K562 (cell line): ENCODE measurements around the gene GYG2. TPM values are rescaled to one million over a fixed set of nuclear protein-coding genes. Genes with fewer than 3 reads are reported as not detected.

ENCODE experiments used
- ATAC-seq: fragments of 200-7000 bp; cut with Tn5 transposase; 3 replicates; pipeline ENCODE4 v1.9.1; 2020; ENCODE audit warnings: moderate library complexity
- BruUV-seq: library from RNA; stranded (reverse); fragments of 400-500 nt; replicated peaks from 2 replicates; lab custom pipeline; 2021; lab: Mats Ljungman, UMichigan
- CTCF ChIA-PET: fragments of 300-600 bp; formaldehyde crosslinking; extraction: SDS; loops from one replicate; lab custom pipeline; 2021; ENCODE audit warnings: low intra/inter-chr PET ratio; lab: Yijun Ruan, JAX
- POLR2A ChIA-PET: fragments of 300-600, 350-650 bp; sonication (Branson Sonifier 250); formaldehyde crosslinking; extraction: SDS; loops from one replicate; lab custom pipeline; 2021; ENCODE audit warnings: antibody characterized with exemption, inconsistent platforms; lab: Yijun Ruan, JAX
- DNase-seq, 4 experiments: peaks; one replicate each; pipeline versions ENCODE4 v3.0.0 to v3.0.0-alpha.2; 2011 to 2018; ENCODE audit warnings: low spot score in 3 of 4, mixed read lengths in 3 of 4; ENCODE audit errors: extremely low read depth in 1 of 4
- FAIRE-seq: peaks from 2 replicates; lab custom pipeline; 2011; peaks lifted over from hg19 to GRCh38; lab: Jason Lieb, UNC
- H2AFZ ChIP-seq: 2 replicates; pipeline ENCODE4 v1.6.0; 2011; ENCODE audit warnings: low read depth, low read length, control low read depth, inconsistent platforms
- H3K27ac ChIP-seq: fragments of 200-600 bp; 3 replicates; pipeline ENCODE4 v1.8.0; 2011; ENCODE audit warnings: low read depth, mild to moderate bottlenecking, control low read depth, inconsistent platforms, low read length, moderate library complexity, mixed read lengths; ENCODE audit errors: extremely low read depth
- H3K27me3 ChIP-seq, 2 experiments: fragments of 300-600 bp in 1 of 2; 2 replicates in 1 of 2; 3 replicates in 1 of 2; pipeline versions ENCODE4 v1.6.0 to v1.8.0; 2011; ENCODE audit warnings: inconsistent platforms in 2 of 2, low read length in 2 of 2, mild to moderate bottlenecking in 1 of 2, mixed read lengths in 1 of 2, moderate library complexity in 1 of 2; ENCODE audit not compliant: control insufficient read depth in 2 of 2, insufficient read depth in 2 of 2
- H3K36me3 ChIP-seq: fragments of 300-600 bp; 3 replicates; pipeline ENCODE4 v1.8.0; 2011; ENCODE audit warnings: mild to moderate bottlenecking, low read length, inconsistent platforms; ENCODE audit not compliant: control insufficient read depth, insufficient read depth
- H3K4me1 ChIP-seq, 2 experiments: fragments of 200-600 bp in 1 of 2; replicated peaks in 1 of 2; 2 replicates in 1 of 2; 3 replicates in 1 of 2; pipeline versions ENCODE4 v1.5.1 to v1.8.0; 2011; ENCODE audit warnings: inconsistent platforms in 2 of 2, low read length in 2 of 2, mild to moderate bottlenecking in 1 of 2, mixed read lengths in 1 of 2, moderate library complexity in 1 of 2; ENCODE audit not compliant: control insufficient read depth in 2 of 2, insufficient read depth in 2 of 2
- H3K4me2 ChIP-seq: 2 replicates; pipeline ENCODE4 v1.6.1; 2011; ENCODE audit warnings: low read length, control low read depth, inconsistent platforms, mixed read lengths; ENCODE audit not compliant: insufficient read depth
- H3K4me3 ChIP-seq: fragments of 200-600 bp; sonication (generic), shearing (Covaris generic); 2 replicates; pipeline ENCODE4 v1.5.1; 2016; ENCODE audit warnings: control low read depth, inconsistent platforms
- H3K79me2 ChIP-seq: fragments of 200-600 bp; 3 replicates; pipeline ENCODE4 v1.8.0; 2011; ENCODE audit warnings: low read length, inconsistent platforms; ENCODE audit not compliant: control insufficient read depth, insufficient read depth
- H3K9ac ChIP-seq, 2 experiments: 2 replicates each; pipeline versions ENCODE4 v1.6.0 to v1.6.1; 2011; ENCODE audit warnings: low read depth in 2 of 2, low read length in 2 of 2, control low read depth in 1 of 2, inconsistent platforms in 1 of 2, mild to moderate bottlenecking in 1 of 2, mixed read lengths in 1 of 2; ENCODE audit not compliant: insufficient read depth in 1 of 2
- H3K9me1 ChIP-seq: one replicate; pipeline ENCODE4 v1.6.0; 2011; ENCODE audit warnings: inconsistent platforms, mild to moderate bottlenecking, low read length, moderate library complexity; ENCODE audit not compliant: control insufficient read depth, insufficient read depth
- H3K9me3 ChIP-seq: replicated peaks from 2 replicates; pipeline ENCODE4 v1.5.1; 2011; ENCODE audit warnings: low read depth, low read length, inconsistent platforms; ENCODE audit not compliant: control insufficient read depth, insufficient read depth
- H4K20me1 ChIP-seq: replicated peaks from 2 replicates; pipeline ENCODE4 v1.6.1; 2011; ENCODE audit warnings: low read length, inconsistent platforms, mixed read lengths; ENCODE audit not compliant: control insufficient read depth, insufficient read depth
- FIP1L1 ChIP-seq: fragments of 200-400 bp; formaldehyde crosslinking; IDR thresholded peaks from 2 replicates; pipeline ENCODE4 v1.6.1; 2018; ENCODE audit warnings: mild to moderate bottlenecking, low read depth, low read length; ENCODE audit not compliant: poor library complexity, severe bottlenecking
- FOXJ2 ChIP-seq: fragments of 200-800 bp; sonication (Bioruptor generic); IDR thresholded peaks from 2 replicates; pipeline ENCODE4 v1.6.1; 2016; ENCODE audit warnings: missing genetic modification characterization, missing compliant biosample characterization
- HNRNPH1 ChIP-seq: fragments of 200-400 bp; formaldehyde crosslinking; optimal IDR thresholded peaks from 2 replicates; pipeline ENCODE3; 2017; ENCODE audit warnings: low read depth, mild to moderate bottlenecking, low read length, moderate library complexity
- MAFK ChIP-seq: IDR thresholded peaks from 2 replicates; pipeline ENCODE4 v1.6.1; 2011; ENCODE audit warnings: low read length, improper control_type of control experiment
- NFRKB ChIP-seq: fragments of 450-650 bp; IDR thresholded peaks from 2 replicates; pipeline ENCODE4 v1.6.1; 2016; ENCODE audit warnings: low read depth
- PHB2 ChIP-seq: fragments of 450-650 bp; IDR thresholded peaks from 2 replicates; pipeline ENCODE4 v1.6.1; 2017; ENCODE audit warnings: low read depth
- POLR3A ChIP-seq: IDR thresholded peaks from 2 replicates; pipeline ENCODE4 v1.6.1; 2011; ENCODE audit warnings: borderline replicate concordance, mild to moderate bottlenecking, moderate library complexity; ENCODE audit not compliant: insufficient read length, insufficient read depth; ENCODE audit errors: extremely low read depth
- SNIP1 ChIP-seq: fragments of 450-650 bp; IDR thresholded peaks from 2 replicates; pipeline ENCODE4 v1.7.1; 2017; ENCODE audit warnings: low read depth, mild to moderate bottlenecking
- SREBF1 ChIP-seq: fragments of 150-350 bp; IDR thresholded peaks from 2 replicates; pipeline ENCODE4 v1.6.1; 2014; ENCODE audit warnings: antibody characterized with exemption, low read depth, low read length, borderline replicate concordance
- STAT5A ChIP-seq: IDR thresholded peaks from 2 replicates; pipeline ENCODE4 v1.6.1; 2012; ENCODE audit warnings: low read length, inconsistent platforms, borderline replicate concordance
- TAF1 ChIP-seq: IDR thresholded peaks from 2 replicates; pipeline ENCODE4 v1.6.1; 2011; ENCODE audit warnings: mild to moderate bottlenecking, low read length, moderate library complexity; ENCODE audit not compliant: insufficient read depth, control insufficient read depth, severe bottlenecking; ENCODE audit errors: extremely low read depth
- ZNF12 ChIP-seq: sonication (generic); formaldehyde crosslinking; IDR thresholded peaks from 2 replicates; pipeline ENCODE4 v1.4.0; 2020; ENCODE audit warnings: mild to moderate bottlenecking, missing genetic modification reagents
- ZNF79 ChIP-seq: fragments of 250-450 bp; sonication (Bioruptor Pico); IDR thresholded peaks from 2 replicates; pipeline ENCODE4 v1.4.0; 2020; ENCODE audit warnings: low read depth, mild to moderate bottlenecking, moderate library complexity
- WGBS: fragments of 100-300 bp; shearing (Covaris generic); methylation state at CpG from one replicate; pipeline ENCODE4 v1.1.6; 2016; ENCODE audit warnings: low coverage, mixed read lengths; ENCODE audit not compliant: insufficient coverage; ENCODE audit errors: missing lambda C conversion rate; 5-methylcytosine and 5-hydroxymethylcytosine counted together
- in situ Hi-C: fragments of 300-500 bp; cut with MboI; formaldehyde crosslinking; loops from 4 replicates; pipeline ENCODE4 v1.15.0; 2018; ENCODE audit warnings: inconsistent platforms, mixed read lengths
- intact Hi-C: fragments of 100-400 bp; cut with micrococcal nuclease; formaldehyde crosslinking; loops from 2 replicates; pipeline ENCODE4 v1.14.2; 2022
- polyA plus RNA-seq, 8 experiments: library from polyadenylated mRNA; depleted of rRNA in 4 of 8; stranded (reverse) in 5 of 8; unstranded in 3 of 8; fragments of >200 nt; fragmentation: Nextera tagmentation in 2 of 8; fragmentation: Illumina TruSeq in 1 of 8; extraction: Ambion mirVana in 2 of 8; extraction: Trizol in 1 of 8; gene quantifications; 2 replicates each; pipeline versions ENCODE4 v1.2.1 to v1.2.3, GENCODE V29; 2011 to 2014; ENCODE audit warnings: inconsistent platforms in 1 of 8, missing spikeins in 1 of 8
- total RNA-seq, 7 experiments: library from RNA; depleted of rRNA in 6 of 7; stranded (reverse); fragments of >200 nt in 6 of 7; fragmentation: Illumina TruSeq in 2 of 7; extraction: Trizol in 2 of 7; gene quantifications; 2 replicates each; pipeline versions ENCODE4 v1.2.1 to v1.2.3, GENCODE V29; 2011 to 2021; ENCODE audit warnings: low replicate concordance in 1 of 7
- TF ChIP-seq, protein P1 (sequence below): sonication (generic); formaldehyde crosslinking; IDR thresholded peaks from 2 replicates; pipeline ENCODE4 v1.8.0; 2022; ENCODE audit warnings: missing genetic modification reagents, mild to moderate bottlenecking, moderate library complexity, borderline replicate concordance

Gene GYG2
- total and polyA plus RNA-seq, 9 of the 15 experiments (the other 6 are each of a cell fraction or from before 2014, with no cell fraction given) = 0.24 to 4.4 (median 2.9) TPM

DNA sequence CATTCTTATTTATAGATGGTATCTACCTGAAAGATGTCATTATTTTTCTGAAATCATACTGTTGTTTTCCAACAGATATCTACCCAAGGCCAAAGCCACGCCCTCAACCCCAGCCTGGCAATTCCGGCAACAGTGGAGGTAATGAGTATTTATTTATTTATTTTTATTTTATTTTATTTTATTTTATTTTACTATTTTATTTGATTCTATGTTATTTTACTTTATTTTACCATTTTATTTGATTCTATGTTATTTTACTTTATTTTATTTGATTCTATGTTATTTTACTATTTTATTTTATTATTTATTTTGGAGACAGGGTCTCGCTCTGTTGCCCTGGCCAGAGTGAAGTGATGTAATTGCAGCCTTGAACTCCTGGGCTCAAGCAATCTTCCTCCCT is 39.2 kb upstream of the GYG2 start (continued):
- no peak for TF ChIP-seq SREBF1

DNA sequence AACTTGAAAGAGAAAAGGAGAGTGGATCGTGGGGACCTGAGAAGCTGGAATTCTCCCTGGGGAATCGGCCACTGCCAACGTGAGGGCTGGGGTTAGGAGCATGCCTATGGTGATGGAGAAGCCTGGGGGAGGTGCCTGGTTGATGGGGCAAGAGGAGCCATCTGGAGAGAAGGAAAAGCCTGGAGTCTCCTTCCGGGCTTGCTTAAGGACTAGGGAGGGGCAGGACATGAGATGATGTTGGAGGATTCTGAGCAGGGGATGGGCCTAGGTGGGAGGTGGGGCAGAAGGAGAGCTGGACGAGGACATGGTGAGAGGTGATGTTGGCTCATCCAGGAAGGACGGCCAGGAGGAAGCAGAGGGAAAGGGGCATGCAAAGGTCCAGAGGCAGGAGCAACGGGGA is 35.0 kb upstream of the GYG2 start:
- no peaks in the 10 kb centered on the region for H4K20me1 ChIP-seq
- ChIA-PET CTCF (no interaction called here), POLR2A (no interaction called here)
- H3K27ac ChIP-seq = no peak overlapping the region
- H3K9me1 ChIP-seq = no peaks in the 10 kb centered on the region
- ATAC-seq (no peak), FAIRE-seq (no peak), DNase-seq (no peak)
- no peaks in the 10 kb centered on the region for H3K9me3 ChIP-seq
- no peaks in the 10 kb centered on the region for H3K36me3 ChIP-seq
- H3K4me3 ChIP-seq = no peak overlapping the region
- H3K27me3 ChIP-seq = peaks cover 4 to 30% of the 10 kb centered on the region in 2 experiments; a peak in 3 of 5 replicates
- in situ Hi-C loops = no loop called here
- intact Hi-C loops = no loop called here
- no TSS peak for BruUV-seq
- no peak overlapping the region for H3K4me2 ChIP-seq
- H3K79me2 ChIP-seq = no peaks in the 10 kb centered on the region
- H3K9ac ChIP-seq = no peak overlapping the region; a peak in 1 of 4 replicates
- peaks cover 0 to 5% of the 10 kb centered on the region in 2 experiments; a peak in 1 of 5 replicates for H3K4me1 ChIP-seq
- 11% methylated on average over 5 of the region's 7 CpGs for WGBS
- TF ChIP-seq, protein P1, sequence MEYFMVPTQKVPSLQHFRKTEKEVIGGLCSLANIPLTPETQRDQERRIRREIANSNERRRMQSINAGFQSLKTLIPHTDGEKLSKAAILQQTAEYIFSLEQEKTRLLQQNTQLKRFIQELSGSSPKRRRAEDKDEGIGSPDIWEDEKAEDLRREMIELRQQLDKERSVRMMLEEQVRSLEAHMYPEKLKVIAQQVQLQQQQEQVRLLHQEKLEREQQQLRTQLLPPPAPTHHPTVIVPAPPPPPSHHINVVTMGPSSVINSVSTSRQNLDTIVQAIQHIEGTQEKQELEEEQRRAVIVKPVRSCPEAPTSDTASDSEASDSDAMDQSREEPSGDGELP (CRISPR knock-in tag) = no peak
- no peak for TF ChIP-seq PHB2
- TF ChIP-seq STAT5A = no peak
- TF ChIP-seq NFRKB = no peak
- TF ChIP-seq POLR3A = no peak
- no peak for TF ChIP-seq SNIP1
- TF ChIP-seq TAF1 = no peak
- TF ChIP-seq ZNF12 (CRISPR knock-in tag) = no peak
- TF ChIP-seq HNRNPH1 = no peak
- no peak for TF ChIP-seq FIP1L1
- TF ChIP-seq FOXJ2 (tag) = no peak
- no peak for TF ChIP-seq ZNF79 (CRISPR knock-in tag)
- no peak for TF ChIP-seq MAFK
- TF ChIP-seq, all 486 proteins: peak for 0
- no peak overlapping the region for H2AFZ ChIP-seq
